NCI-H187 treated with DMSO at 0.1 percent for 48 hours (cell line): Measurements from ENCODE around the gene UBE2G2.
A peak's percentile ranks its signal among the peaks of the same experiment; 100 is the strongest.

Experiments
- DNase-seq: peaks from one replicate; lab custom pipeline; 2025; lab: John Stamatoyannopoulos, UW

The UBE2G2 gene

GRCh38 chr21:44785620-44786335 lies 15.8 kb downstream of the UBE2G2 start:
- DNase-seq, result peak; percentile 47

- DNase-seq, result no peak
Measured at GRCh38 chr21:44784810-44785209, 16.8 kb downstream of the UBE2G2 start.

- DNase-seq, result no peak
Measured at GRCh38 chr21:44783020-44783696, 18.5 kb downstream of the UBE2G2 start.

GRCh38 chr21:44780767-44781459 lies 20.7 kb downstream of the UBE2G2 start:
- no peak for DNase-seq

- DNase-seq, result no peak
Measured at GRCh38 chr21:44780137-44780502, 21.5 kb downstream of the UBE2G2 start.

GRCh38 chr21:44779417-44780136 lies 22.0 kb downstream of the UBE2G2 start:
- no peak for DNase-seq

GRCh38 chr21:44778983-44779382 lies 22.6 kb downstream of the UBE2G2 start:
- no peak for DNase-seq

GRCh38 chr21:44778499-44778911 lies 23.1 kb downstream of the UBE2G2 start:
- no peak for DNase-seq

- DNase-seq, result no peak
Measured at GRCh38 chr21:44778094-44778493, 23.5 kb downstream of the UBE2G2 start.

GRCh38 chr21:44774972-44775371 lies 26.6 kb downstream of the UBE2G2 start:
- DNase-seq, result no peak

- peak; percentile 59 for DNase-seq
Measured at GRCh38 chr21:44773291-44773932, 28.2 kb downstream of the UBE2G2 start.

GRCh38 chr21:44771896-44772525 lies 29.6 kb downstream of the UBE2G2 start:
- no peak for DNase-seq

- DNase-seq, result peak; percentile 58
Measured at GRCh38 chr21:44767834-44768831, 33.5 kb downstream of the UBE2G2 start.

GRCh38 chr21:44766818-44767354 lies 34.7 kb downstream of the UBE2G2 start:
- no peak for DNase-seq

- no peak for DNase-seq
Measured at GRCh38 chr21:44766014-44766817, 35.4 kb downstream of the UBE2G2 start.

GRCh38 chr21:44765231-44766013 lies 36.2 kb downstream of the UBE2G2 start:
- no peak for DNase-seq

- no peak for DNase-seq
Measured at GRCh38 chr21:44764319-44765230, 37.0 kb downstream of the UBE2G2 start.
